PC-9 (cell line): ENCODE data around the gene MORN5. TPM values are rescaled to one million over a fixed set of nuclear protein-coding genes. Genes with fewer than 3 reads are reported as not detected.

Source experiments
- BruUV-seq: library from RNA; stranded (reverse); fragments of 400-500 nt; replicated peaks from 2 replicates; lab custom pipeline; 2021; lab: Mats Ljungman, UMichigan
- CTCF ChIA-PET: fragments of 300-600 bp; sonication (Branson Sonifier 250); formaldehyde crosslinking; loops from one replicate; lab custom pipeline; 2022; ENCODE audit warnings: antibody characterized with exemption; lab: Charles Lee
- POLR2A ChIA-PET: fragments of 300-600 bp; sonication (Branson Sonifier 250); formaldehyde crosslinking; loops from one replicate; lab custom pipeline; 2022; ENCODE audit warnings: antibody characterized with exemption; ENCODE audit not compliant: unreplicated experiment; lab: Charles Lee
- DNase-seq, 2 experiments: peaks; one replicate each; pipeline versions ENCODE4 v3.0.0 to v3.0.0-alpha.2; 2015 to 2022; ENCODE audit warnings: mixed read lengths in 1 of 2
- H2AFZ ChIP-seq: fragments of 200-600 bp; sonication (generic); 2 replicates; pipeline ENCODE4 v1.8.1; 2017; ENCODE audit warnings: antibody characterized with exemption
- H3F3A ChIP-seq: fragments of 200-600 bp; sonication (generic); 2 replicates; pipeline ENCODE4 v1.8.1; 2017; ENCODE audit warnings: antibody characterized with exemption, mild to moderate bottlenecking, low read depth; ENCODE audit not compliant: insufficient read depth
- H3K27ac ChIP-seq: fragments of 200-600 bp; sonication (generic); 2 replicates; pipeline ENCODE4 v1.6.1; 2016; ENCODE audit warnings: mixed run types
- H3K27me3 ChIP-seq: fragments of 200-600 bp; sonication (generic); 2 replicates; pipeline ENCODE4 v1.6.1; 2016; ENCODE audit warnings: low read depth, mixed run types; ENCODE audit not compliant: insufficient read depth
- H3K36me3 ChIP-seq: fragments of 200-600 bp; sonication (generic); 2 replicates; pipeline ENCODE4 v1.6.1; 2016; ENCODE audit warnings: low read depth, mixed run types
- H3K4me1 ChIP-seq: fragments of 200-600 bp; sonication (generic); replicated peaks from 2 replicates; pipeline ENCODE4 v1.6.1; 2016; ENCODE audit warnings: mixed run types; ENCODE audit not compliant: insufficient read depth
- H3K4me2 ChIP-seq: fragments of 200-600 bp; sonication (generic); 2 replicates; pipeline ENCODE4 v1.6.1; 2017; ENCODE audit warnings: mixed run types
- H3K4me3 ChIP-seq: fragments of 200-600 bp; sonication (generic); 2 replicates; pipeline ENCODE4 v1.6.1; 2016; ENCODE audit warnings: mixed run types
- H3K79me2 ChIP-seq: fragments of 200-600 bp; sonication (generic); 2 replicates; pipeline ENCODE4 v1.6.1; 2017; ENCODE audit warnings: low read depth, mixed run types
- H3K9me2 ChIP-seq: fragments of 200-600 bp; sonication (generic); 2 replicates; pipeline ENCODE4 v1.8.1; 2017; ENCODE audit warnings: mild to moderate bottlenecking; ENCODE audit not compliant: insufficient read depth
- H3K9me3 ChIP-seq: fragments of 200-600 bp; sonication (generic); 2 replicates; pipeline ENCODE4 v1.8.1; 2016; ENCODE audit warnings: low read depth; ENCODE audit not compliant: insufficient read depth
- H4K20me1 ChIP-seq: fragments of 200-600 bp; sonication (generic); 2 replicates; pipeline ENCODE4 v1.8.1; 2017; ENCODE audit not compliant: insufficient read depth
- EZH2 ChIP-seq: fragments of 200-600 bp; sonication (generic); IDR thresholded peaks from 2 replicates; pipeline ENCODE4 v1.8.0; 2017; ENCODE audit warnings: antibody characterized with exemption, low read depth
- intact Hi-C: fragments of 100-400 bp; cut with micrococcal nuclease; formaldehyde crosslinking; loops from one replicate; pipeline ENCODE4 v1.10.0; 2022; ENCODE audit not compliant: unreplicated experiment
- total RNA-seq: library from RNA; stranded (reverse); gene quantifications from 2 replicates; pipeline ENCODE4 v1.2.3, GENCODE V29; 2021
- TF ChIP-seq, protein P1 (sequence below): fragments of 200-600 bp; sonication (generic); conservative IDR thresholded peaks from 2 replicates; pipeline ENCODE4 v1.6.1; 2017; ENCODE audit warnings: mixed run types, antibody characterized with exemption, mild to moderate bottlenecking, moderate library complexity

The MORN5 gene
- total RNA-seq, 1 experiment from 2014 or later, result not detected

DNA sequence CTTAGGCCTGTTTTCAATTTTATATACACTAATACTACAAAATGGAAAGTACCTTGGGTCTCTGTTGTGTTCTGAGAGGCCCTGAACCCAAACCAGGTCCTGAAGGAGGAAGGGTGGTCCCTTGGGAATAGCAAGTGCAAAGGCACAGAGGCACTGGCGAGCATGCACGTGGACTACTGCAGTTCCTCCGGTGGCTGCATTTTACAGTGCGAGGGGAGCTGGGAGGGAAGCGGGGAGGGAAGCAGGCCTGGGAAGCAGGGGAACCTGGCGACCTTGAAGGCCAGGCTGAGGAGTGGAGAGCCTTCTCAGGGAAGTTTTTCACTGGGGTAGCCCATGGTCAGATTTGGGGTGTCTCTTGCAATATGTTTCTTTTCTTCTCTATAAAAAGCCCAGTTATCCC is 33.9 kb downstream of the MORN5 start:
- Histone ChIP-seq H3K4me3 (no peak overlapping the region), H3K9me3 (no peaks in the 10 kb centered on the region), H3K27ac (no peak overlapping the region), H3F3A (no peaks in the 10 kb centered on the region), H3K36me3 (no peaks in the 10 kb centered on the region), H3K4me1 (no peaks in the 10 kb centered on the region), H3K79me2 (no peaks in the 10 kb centered on the region), H3K4me2 (no peak overlapping the region), H2AFZ (no peak overlapping the region), H3K9me2 (no peaks in the 10 kb centered on the region), H3K27me3 (peaks cover 23% of the 10 kb centered on the region), H4K20me1 (no peaks in the 10 kb centered on the region)
- ChIA-PET POLR2A (no interaction called here), CTCF (no interaction called here)
- no TSS peak for BruUV-seq
- intact Hi-C loops, result no loop called here
- DNase-seq, result no peak
- TF ChIP-seq EZH2, result no peak

DNA sequence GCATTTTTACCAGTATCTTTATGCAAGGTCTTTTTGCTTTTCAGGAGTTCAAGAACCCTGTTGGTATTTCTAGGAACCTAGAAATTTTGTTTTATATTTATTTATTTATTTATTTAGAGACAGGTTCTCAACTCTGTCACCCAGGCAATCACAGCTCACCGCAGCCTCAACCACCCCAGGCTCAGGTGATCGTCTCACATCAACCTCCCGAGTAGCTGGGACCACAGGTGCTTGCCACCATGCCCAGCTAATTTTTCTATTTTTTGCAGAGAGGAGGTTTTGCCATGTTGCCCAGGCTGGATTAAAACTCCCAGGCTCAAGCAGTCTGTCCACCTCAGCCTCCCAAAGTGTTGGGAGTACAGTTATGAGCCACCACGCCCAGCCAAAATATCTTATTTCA is 36.2 kb downstream of the MORN5 start:
- Histone ChIP-seq H3K27me3 (peaks cover 23% of the 10 kb centered on the region), H3K9me3 (no peaks in the 10 kb centered on the region), H4K20me1 (no peaks in the 10 kb centered on the region), H3K9me2 (no peaks in the 10 kb centered on the region), H3K36me3 (no peaks in the 10 kb centered on the region), H3F3A (no peaks in the 10 kb centered on the region), H3K79me2 (no peaks in the 10 kb centered on the region), H3K27ac (no peak overlapping the region), H3K4me2 (no peak overlapping the region), H3K4me3 (no peak overlapping the region), H3K4me1 (no peaks in the 10 kb centered on the region), H2AFZ (no peak overlapping the region)
- no TSS peak for BruUV-seq
- no peak for DNase-seq
- ChIA-PET POLR2A (no interaction called here), CTCF (no interaction called here)
- no peak for TF ChIP-seq EZH2
- TF ChIP-seq, protein P1, sequence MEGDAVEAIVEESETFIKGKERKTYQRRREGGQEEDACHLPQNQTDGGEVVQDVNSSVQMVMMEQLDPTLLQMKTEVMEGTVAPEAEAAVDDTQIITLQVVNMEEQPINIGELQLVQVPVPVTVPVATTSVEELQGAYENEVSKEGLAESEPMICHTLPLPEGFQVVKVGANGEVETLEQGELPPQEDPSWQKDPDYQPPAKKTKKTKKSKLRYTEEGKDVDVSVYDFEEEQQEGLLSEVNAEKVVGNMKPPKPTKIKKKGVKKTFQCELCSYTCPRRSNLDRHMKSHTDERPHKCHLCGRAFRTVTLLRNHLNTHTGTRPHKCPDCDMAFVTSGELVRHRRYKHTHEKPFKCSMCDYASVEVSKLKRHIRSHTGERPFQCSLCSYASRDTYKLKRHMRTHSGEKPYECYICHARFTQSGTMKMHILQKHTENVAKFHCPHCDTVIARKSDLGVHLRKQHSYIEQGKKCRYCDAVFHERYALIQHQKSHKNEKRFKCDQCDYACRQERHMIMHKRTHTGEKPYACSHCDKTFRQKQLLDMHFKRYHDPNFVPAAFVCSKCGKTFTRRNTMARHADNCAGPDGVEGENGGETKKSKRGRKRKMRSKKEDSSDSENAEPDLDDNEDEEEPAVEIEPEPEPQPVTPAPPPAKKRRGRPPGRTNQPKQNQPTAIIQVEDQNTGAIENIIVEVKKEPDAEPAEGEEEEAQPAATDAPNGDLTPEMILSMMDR, result no peak
- intact Hi-C loops, result no loop called here

DNA sequence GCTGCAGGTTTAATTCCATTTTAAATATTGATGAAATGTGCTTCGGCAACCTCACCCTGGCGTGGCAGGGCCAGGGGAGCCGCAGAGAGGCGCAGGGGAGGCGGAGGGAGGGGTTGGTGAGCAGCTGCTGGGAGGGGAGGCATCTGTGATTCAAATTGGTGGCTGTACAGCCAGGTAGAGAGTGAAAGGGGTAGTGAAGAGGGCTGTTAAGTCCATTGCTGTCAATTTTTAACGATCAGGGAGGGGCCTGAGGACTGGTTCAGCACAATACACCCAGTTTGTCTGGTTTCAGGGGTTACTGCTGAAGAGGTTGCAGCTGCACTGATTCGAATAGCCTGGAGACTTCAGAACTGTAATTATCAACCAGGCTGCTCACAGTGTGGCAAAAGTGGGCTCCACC is 37.7 kb downstream of the MORN5 start:
- CTCF ChIA-PET, result interaction anchor here (0.7 kb wide), 1 partner anchor 644 kb away, joined by 3 read pairs; no protein-coding TSS in a partner anchor
- H3K9me2 ChIP-seq, result no peaks in the 10 kb centered on the region
- intact Hi-C loops, result no loop called here

More for the DNA sequence above, 37.7 kb downstream of the MORN5 start:
- no peaks in the 10 kb centered on the region for H4K20me1 ChIP-seq
- H3K4me3 ChIP-seq, result no peak overlapping the region
- no peaks in the 10 kb centered on the region for H3K9me3 ChIP-seq
- H3K27ac ChIP-seq, result no peak overlapping the region
- TF ChIP-seq EZH2, result no peak
- TF ChIP-seq, protein P1, result no peak
- peaks cover 23% of the 10 kb centered on the region for H3K27me3 ChIP-seq
- no peak overlapping the region for H2AFZ ChIP-seq
- H3K4me2 ChIP-seq, result no peak overlapping the region
- H3K4me1 ChIP-seq, result no peaks in the 10 kb centered on the region
- no peaks in the 10 kb centered on the region for H3F3A ChIP-seq
- no peaks in the 10 kb centered on the region for H3K36me3 ChIP-seq
- no TSS peak for BruUV-seq
- POLR2A ChIA-PET, result no interaction called here
- DNase-seq, result no peak
- H3K79me2 ChIP-seq, result no peaks in the 10 kb centered on the region
